Sigmoid colon (tissue), 4 donors: Measurements from ENCODE around the gene MISP3.

Experiments
- CTCF ChIP-seq, 4 experiments: fragments of 450-650 bp in 3 of 4; fragments of 200-600 bp in 1 of 4; IDR thresholded peaks; one replicate each; pipeline ENCODE4 v1.5.1; 2016 to 2019; ENCODE audit warnings: antibody characterized with exemption in 4 of 4, mild to moderate bottlenecking in 3 of 4, moderate library complexity in 2 of 4
- EP300 ChIP-seq, 4 donors: sonication (generic); formaldehyde crosslinking; IDR thresholded peaks; one replicate each; pipeline ENCODE4 v1.6.1; 2017; ENCODE audit warnings: antibody characterized with exemption in 4 of 4
- POLR2A ChIP-seq, 2 donors: fragments of 450-650 bp; IDR thresholded peaks; one replicate each; pipeline ENCODE4 v1.6.1; 2016; ENCODE audit warnings: antibody characterized with exemption in 2 of 2, mild to moderate bottlenecking in 2 of 2, moderate library complexity in 2 of 2
- POLR2AphosphoS5 ChIP-seq, 4 donors: sonication (generic); formaldehyde crosslinking; IDR thresholded peaks; one replicate each; pipeline ENCODE4 v1.6.1; 2017; ENCODE audit warnings: antibody characterized with exemption in 4 of 4

- no peak for TF ChIP-seq CTCF (IDR thresholded peaks at IDR 0.05)
- TF ChIP-seq POLR2A (IDR thresholded peaks at IDR 0.05) = no peak
- TF ChIP-seq POLR2AphosphoS5 (IDR thresholded peaks at IDR 0.05) = no peak
- TF ChIP-seq EP300 (IDR thresholded peaks at IDR 0.05) = no peak
Measured at GRCh38 chr19:14113762-14114414, 41.3 kb downstream of the MISP3 start.
